HG02840 (cell line): ENCODE results near the gene AGRN.
A peak's percentile ranks its signal among the peaks of the same experiment; 100 is the strongest.
"Not testable (repeated sequence)": the region's sequence is repeated elsewhere in the genome, so short reads cannot be mapped to it uniquely, and the experiment has no call there.

ENCODE experiments used
- ATAC-seq: cut with Tn5 transposase; IDR thresholded peaks from one replicate; pipeline ENCODE4 v1.9.1; 2021; ENCODE audit warnings: mild to moderate bottlenecking, moderate library complexity, moderate number of reproducible peaks; ENCODE audit not compliant: unreplicated experiment, low FRiP score

The AGRN gene

DNA sequence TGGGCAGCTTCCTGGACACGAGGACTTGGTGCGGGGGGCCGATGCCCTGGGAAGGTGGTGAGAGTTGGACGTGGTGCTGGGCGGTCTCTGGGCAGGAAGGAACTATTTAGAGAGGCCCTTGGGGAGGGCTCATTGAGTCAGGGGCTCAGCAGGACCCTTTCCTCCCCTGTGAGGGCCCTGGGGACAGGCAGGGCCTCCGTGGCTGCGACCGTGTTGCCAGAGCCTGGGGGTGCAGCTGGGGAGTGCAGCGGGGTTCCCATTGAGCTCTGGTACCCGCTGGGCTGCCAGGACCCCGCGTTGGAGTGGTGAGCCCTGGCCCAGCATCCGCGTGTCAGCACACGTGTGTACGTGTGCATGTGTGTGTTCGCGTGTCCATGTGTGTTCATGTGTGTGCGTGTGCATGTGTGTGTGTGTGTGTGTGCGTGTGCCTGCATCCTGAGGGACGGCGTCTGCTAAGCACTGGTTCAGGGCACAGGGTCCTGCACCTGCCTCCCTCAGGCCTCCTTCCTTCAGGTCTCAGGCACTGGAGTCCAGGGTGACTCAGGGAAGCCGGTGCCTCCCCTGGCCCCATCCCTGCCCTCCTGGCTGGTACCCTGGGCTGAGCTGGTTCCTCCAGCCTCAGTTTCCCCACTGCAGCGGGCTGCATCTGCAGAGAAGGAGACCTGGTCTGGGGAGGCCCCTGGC, 43.5 kb downstream of the AGRN start:
- no peak for ATAC-seq

DNA sequence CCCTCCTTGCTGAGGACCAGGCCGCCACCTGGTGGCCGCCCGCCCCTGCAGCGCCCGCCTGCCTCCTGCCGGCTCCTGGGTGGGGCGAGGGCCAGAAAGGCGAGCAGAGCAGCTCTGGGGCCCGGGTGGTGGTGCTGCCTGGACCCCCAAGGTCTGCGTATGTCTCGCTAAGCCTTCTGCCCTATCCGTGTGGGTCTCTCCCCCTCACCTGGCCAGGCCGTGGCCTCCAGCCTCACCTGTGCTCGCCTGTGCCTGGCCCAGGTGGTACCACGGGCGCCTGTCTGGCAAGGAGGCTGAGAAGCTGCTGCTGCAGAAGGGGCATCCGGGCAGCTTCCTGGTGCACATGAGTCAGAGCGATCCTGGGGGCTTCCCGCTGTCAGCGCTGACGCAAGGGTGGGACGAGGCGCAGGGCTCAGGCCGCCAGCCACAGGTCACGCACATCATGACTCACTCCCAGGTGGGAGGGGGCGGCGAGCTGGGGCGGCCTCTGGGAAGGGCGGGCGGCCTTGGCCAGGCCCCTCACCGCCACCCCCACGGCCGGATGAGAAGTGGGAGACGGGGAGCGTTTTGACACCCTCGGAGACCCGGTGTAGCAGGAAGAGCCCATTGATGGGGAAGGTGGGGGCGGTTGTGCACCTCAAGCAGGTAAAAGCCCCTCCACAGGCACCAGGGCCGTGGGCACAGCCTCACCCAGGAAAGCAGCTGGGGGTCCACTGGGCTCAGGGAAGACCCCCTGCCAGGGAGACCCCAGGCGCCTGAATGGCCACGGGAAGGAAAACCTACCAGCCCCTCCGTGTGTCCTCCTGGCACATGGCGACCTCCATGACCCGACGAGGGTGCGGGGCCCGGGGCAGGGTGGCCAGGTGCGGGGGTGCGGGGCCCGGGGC, 44.3 kb downstream of the AGRN start:
- peak; percentile 38 for ATAC-seq

DNA sequence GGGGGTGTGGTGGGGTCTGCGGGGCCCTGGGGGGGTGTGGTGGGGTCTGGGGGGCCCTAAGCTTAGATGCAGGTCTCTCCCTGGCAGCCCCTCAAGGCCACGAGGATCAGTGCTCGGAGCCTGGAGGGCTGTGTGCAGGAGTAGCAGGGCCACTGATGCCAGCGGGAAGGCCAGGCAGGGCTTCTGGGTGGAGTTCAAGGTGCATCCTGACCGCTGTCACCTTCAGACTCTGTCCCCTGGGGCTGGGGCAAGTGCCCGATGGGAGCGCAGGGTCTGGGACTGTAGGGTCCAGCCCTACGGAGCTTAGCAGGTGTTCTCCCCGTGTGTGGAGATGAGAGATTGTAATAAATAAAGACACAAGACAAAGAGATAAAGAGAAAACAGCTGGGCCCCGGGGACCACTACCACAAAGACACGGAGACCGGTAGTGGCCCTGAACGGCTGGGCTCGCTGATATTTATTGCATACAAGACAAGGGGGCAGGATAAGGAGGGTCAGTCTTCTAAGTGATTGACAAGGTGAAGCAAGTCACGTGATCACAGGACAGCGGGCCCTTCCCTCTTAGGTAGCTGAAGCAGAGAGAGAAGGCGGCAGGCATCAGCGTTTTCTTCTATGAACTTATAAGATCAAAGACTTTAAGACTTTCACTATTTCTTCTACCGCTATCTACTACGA, 45.5 kb downstream of the AGRN start:
- no peak for ATAC-seq

DNA sequence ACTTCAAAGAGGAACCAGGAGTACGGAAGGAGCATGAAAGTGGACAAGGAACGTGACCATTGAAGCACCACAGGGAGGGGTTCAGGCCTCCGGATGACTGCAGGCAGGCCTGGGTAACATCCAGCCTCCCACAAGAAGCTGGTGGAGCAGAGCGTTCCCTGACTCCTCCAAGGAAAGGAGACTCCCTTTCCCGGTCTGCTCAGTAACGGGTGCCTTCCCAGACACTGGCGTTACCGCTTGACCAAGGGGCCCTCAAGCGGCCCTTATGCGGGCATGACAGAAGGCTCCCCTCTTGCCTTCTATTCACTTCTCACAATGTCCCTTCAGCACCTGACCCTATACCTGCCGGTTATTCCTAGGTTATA, 46.0 kb downstream of the AGRN start:
- ATAC-seq, result not testable (repeated sequence)

DNA sequence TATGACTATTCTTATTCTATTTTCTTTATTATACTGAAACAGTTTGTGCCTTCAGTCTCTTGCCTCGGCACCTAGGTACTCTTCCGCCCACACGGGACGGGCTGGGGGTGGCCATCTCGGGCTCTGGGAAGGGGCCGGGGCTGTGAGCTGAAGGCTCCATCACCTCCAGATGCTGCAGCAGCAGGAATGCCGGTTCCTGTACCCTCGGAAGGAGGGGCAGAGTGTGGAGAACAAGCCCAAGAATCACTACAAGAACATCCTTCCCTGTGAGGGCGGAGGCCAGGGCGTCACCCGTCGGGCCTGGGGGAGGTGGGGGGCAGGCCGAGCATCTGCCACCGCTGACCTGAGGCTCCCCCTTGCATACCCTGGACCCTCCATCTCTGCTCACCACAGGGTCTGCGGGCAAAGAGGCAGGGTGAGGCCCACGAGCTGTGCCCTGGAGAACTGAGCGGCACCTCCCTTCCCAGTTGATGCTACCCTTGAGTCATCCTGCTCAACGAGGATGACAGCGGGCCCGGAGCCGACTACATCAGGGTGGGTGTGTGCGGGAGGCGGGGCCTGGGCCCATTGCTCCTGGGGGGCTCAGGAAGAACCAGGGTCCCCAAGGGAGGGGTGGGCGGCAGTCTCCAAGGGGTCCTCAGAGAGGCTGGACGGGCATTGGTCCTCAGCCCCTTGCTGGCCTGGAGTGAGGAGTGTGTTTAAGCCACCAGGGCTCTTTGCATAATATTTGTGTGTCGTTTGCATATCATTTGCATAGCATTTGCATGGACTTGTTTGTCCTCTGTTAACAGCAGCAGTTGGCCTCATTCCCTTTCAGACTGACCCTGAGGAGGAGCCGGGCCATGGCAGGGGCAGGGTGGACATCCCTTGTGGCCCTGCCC, 46.7 kb downstream of the AGRN start:
- no peak for ATAC-seq

DNA sequence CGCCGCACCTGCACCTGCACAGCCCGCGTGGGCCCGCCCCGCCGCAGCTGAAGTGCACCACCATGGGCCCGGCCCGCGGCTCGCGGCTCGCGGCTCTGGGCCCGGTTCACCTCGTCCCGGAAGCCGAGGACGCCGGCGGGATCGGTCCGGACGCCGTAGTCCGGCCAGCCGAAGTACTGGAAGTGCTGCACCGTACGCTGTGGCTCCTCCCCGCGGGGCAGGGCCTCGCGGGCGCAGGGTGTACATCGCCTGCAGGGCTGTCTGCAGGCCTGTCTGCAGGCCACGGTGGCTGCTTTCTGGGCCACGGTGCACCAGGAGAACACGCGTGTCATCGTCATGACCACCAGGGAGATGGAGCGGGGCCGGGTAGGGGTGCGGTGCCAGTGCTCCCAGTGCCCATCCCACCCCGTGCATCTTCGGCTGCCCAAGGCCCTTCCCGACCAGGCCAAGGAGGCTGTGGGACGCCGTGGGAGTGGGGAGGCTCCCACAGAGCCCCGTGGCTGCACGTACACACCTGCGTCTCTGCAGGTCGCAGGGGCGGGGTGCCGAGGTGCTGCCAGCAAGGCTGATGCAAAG, 47.5 kb downstream of the AGRN start:
- no peak for ATAC-seq

DNA sequence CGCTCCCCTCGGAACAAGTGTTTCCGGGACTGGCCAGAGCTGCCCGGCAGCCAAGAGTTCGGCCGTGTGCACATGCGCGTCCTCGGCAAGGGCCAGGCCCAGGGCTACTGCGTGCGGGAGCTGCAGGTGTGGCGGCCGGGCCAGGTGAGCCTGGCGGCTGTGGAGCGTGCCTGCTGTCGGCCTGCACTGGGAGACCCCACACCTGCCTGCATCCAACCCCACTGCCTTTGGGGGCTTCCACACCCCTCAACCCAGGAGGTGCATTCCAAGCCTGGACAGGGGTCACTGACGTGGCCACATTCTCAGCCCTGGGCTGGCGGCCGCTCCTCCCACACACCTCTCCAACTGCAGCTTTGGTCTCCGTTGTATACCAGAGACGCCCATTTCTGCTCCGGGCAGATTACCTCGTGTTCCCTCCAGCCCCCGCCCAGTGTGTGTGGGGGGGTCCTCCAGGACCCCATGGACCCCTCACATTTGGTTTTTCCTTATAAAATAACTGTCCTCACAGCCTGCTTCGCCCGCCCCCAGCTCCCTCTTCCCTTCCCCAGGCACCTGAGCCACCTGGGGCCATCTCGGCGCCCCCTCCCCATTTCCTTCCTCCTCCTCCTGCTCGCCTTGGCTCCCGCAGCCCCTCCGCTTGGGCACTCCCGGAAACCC, 48.1 kb downstream of the AGRN start:
- no peak for ATAC-seq

DNA sequence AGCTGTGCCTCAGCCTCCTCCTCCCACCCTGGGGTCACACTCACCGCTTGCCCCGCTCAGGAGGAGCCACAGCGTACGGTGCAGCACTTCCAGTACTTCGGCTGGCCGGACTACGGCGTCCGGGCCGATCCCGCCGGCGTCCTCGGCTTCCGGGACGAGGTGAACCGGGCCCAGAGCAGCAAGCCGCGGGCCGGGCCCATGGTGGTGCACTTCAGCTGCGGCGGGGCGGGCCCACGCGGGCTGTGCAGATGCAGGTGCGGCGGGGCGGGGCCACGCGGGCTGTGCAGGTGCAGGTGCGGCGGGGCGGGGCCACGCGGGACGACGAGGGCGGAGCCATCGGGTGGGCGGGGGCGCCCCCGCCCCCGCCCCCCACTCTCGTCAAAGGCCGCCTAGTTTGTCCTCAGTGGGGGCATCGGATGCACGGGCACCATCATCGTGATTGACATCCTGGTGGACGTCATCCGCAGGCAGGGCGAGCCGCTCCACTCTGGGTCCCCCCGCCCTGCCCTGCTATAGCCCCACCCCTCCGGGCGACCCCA, 48.7 kb downstream of the AGRN start:
- ATAC-seq, result no peak

DNA sequence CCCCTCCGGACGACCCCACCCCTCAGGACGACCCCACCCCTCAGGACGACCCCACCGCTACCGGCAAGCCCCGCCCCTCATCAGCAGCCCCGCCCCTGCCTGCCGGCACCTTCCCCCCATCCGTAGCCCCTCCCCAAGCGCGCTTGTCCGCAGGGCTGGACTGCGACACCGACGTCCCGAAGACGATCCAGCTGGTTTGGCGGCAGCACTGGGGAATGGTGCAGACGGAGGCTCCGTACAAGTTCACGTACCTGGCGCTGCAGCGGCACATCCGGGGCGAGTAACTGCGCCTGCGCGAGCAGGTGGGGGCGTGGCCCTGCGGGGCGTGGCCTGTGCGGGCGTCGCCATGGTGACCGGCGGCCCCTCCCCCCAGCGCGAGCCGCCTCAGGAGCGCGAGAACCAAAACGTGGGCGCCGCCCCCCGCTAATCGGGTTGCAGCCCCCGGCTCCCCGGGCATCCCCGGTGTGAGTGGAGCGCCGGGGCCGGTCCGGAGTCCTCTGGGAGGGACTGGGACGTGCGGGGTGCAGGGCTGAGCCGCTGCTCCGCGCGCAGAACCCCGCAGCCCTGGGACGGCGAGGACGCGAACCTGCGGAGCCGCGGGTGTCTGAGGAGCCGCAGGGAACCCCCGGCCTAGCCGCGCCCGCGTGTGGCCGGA, 49.3 kb downstream of the AGRN start:
- ATAC-seq, result peak; percentile 56

DNA sequence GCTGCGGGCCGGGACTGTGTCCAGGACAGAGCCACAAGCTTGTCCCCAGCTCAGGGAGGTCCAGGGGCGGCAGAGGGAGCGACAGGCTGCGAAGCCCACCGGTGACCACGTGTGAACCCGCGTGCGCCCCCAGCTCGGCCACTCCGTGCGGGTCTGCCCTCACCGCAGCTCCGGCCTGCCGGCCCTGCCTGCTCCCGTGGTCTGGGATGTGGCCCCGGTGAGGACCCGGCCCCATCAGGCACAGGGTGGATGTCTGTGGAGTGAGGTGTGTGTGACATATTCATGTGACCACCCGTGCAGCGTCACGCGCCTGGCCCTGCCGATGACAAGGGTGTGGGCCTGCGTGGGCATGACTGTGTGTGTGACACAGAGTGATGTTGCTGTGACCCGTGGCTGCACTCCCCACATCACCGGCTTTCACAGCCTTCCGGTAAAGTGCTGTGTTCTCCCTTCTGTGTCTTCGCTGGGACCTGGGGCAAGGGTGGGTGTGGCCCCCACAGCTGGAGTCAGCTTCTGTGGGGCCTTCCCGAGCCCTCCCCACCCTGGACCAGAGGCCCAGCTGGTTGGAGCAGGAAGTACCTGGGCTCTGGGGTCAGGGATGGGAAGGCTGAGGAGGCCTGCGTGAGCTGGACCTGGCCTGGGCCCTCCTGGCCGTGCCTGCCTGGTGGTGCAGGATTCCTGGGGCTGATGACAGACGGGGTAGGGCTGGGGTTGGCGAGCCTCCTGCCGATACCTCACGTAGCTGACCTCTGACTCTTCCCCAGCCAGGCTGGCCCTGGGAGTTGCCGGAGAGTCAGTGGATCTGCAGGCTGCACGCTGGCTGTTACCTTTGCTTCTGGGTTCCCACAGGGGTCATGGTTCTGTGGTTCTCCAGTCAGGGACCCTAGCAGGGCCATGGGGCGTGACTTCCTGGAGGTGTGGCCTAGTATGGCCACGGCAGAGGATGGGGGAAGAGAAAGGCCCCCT, 50.1 kb downstream of the AGRN start:
- ATAC-seq, result peak; percentile 8

DNA sequence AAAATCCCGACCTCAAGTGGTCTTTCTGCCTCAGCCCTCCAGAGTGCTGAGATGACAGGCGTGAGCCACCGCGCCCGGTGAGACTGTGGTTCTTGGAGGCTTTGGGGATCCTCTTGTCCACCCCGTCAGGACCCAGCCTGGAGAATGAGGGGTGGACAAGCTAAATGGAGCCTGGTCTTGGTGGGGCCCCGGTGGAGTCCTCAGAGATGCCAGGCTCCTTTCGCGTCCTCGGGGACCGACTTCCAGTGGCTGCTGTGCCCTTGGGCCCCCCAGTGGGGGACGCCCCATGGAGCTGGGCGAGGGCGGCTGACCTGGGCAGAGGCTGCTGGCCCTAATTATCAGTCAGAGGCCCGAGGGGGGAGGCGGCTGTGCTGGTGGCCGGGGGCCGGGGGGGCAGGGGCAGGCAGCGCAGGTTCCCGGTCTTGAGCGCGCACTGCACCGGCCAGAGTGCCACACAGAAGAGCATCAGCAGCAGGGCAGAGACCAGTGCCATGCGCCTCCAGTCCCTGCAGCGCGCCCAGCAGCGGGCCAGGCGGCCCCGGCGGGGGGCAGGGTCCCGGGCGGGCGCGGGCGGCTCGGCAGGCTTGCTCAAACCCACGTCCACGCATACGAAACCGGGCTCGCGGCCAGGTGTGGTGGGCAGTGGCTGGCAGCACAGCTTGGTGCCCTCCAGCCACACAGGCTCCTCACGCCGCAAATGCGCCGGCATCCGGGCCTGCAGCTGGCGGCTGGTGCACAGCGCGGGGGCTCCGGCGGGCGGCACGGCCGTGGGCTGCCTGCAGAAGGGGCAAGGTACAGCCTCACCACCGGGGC, 51.8 kb downstream of the AGRN start:
- ATAC-seq, result no peak

DNA sequence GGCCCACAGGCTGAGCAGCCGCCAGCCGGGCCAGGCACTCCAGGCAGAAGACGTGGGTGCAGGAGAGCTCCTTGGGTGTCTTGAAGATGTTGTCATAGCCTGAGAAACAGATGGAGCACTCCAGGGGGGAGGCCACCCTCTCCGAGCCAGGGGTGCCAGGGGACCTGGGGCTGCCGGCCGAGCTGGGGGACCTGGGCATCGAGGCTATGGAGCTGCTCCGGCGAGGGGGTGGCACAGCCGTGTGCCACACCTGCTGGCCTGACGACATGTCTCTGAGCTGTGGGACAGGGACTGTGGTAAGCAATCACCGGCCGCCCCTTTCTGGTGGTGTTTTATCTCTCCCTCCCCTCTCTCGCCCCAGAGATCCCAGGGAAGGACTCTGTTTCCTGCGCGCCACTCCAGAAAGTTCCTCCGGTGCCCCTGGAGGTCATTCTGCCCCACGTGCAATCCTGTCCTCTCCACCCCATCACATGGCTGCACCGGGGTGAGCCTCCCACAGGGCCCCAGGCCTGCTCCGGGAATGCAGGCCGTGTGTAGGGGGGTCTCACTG, 52.5 kb downstream of the AGRN start:
- no peak for ATAC-seq

DNA sequence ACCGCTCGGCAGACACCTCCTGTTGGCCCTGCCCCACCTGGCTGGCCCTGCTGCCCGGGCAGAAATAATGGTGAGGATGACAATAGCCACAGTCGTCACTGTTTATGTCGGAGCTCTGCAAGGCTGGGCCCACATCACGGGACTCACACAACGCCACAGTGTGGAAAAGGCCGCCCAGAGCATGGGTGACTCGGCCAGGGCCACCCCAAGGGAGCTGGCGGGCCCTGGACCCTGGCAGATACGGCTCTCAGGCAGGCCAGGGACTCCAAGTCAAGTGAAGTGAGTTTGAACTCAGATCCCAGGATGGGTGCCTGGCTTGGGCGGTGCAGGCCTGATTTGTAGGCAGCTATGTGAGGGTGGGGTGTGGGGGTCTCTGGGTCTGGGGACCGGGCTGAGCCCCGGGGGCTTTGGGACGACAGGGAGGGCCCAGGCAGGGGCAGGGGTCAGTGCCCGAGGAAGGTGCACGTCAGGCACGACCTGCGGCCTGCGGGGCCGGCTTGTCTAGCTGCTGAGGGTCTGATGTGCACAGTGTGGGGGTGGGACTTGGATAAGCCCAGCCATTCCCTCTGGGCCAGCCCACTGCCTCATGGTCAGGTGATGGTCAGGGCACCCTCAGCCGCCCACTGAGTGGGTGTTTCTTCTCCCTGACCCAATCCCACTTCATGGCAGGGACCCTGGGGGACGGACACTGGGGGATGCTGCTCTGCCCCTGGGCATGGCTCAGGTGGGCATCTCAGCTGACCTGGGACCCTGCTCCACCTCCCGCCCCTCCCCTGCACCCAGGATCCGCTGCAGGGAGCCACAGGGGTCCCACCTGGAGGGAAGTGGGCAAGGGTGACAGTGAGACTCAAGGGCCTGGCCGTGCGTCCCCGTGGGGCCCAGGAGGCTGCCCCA, 53.2 kb downstream of the AGRN start:
- no peak for ATAC-seq

DNA sequence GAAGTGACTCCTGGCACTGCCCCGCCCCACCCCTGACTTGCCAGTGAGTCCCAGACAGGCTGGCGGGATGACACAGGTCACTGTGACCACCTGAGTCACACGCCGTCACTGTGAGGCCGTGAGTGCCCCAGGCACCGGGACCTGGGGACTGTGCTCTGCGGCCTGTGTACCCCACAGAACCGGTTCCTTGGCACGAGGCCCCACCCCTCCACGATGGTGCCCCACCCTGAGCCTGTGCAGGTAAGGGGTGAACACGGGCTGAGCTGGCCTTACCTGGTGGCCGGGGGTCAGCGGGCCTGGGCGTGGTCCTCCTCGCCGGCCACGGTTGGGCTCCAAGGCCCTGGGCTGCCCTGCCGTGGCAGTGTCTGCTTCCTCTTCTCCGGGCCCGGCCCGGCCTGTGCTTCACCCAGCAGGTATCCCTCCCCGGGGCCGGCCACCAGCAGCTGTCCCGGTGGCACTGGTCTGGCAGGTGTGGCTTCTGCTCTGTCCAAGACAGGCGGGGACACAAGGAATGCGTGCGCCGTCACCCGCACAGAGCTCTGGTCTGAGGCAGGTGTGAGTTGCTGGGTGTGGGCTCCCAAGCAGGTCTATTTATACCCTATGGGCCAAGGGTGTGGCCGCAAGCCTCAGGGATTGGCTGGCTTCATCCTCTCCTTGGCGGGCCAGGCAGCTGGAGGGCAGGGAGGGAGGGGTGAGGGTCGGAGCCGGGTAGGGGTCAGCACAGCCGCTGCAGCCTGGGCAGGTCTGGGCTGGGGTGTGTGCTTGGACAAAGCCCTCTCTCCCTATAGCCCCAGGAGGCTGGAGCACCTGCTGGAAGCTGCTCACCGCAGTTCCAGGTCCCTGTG, 54.0 kb downstream of the AGRN start, which contains the start of gene RNF223:
Gene RNF223 (minus strand): TSS at position 564 of the 845 bp plus-strand sequence. CDS start 1,740 bp downstream, outside the sequence.
- no peak for ATAC-seq
